Smooth muscle cell (in vitro differentiated cells): ENCODE measurements around the gene FAM170B. TPM values are rescaled to one million over a fixed set of nuclear protein-coding genes. Genes with fewer than 3 reads are reported as not detected.

Experiments used
- DNase-seq: peaks from one replicate; lab custom pipeline; 2025; ENCODE audit not compliant: unreplicated experiment; lab: John Stamatoyannopoulos, UW
- H2AFZ ChIP-seq: fragments of 200-600 bp; sonication (generic); 2 replicates; pipeline ENCODE4 v1.6.0; 2016; ENCODE audit warnings: antibody characterized with exemption, low read depth, mild to moderate bottlenecking
- H3F3A ChIP-seq: fragments of 200-600 bp; sonication (generic); 2 replicates; pipeline ENCODE4 v1.6.0; 2017; ENCODE audit warnings: antibody characterized with exemption, low read depth
- H3K27ac ChIP-seq: fragments of 200-600 bp; sonication (generic); 2 replicates; pipeline ENCODE4 v1.5.1; 2016; ENCODE audit warnings: low read depth, mild to moderate bottlenecking
- H3K27me3 ChIP-seq: fragments of 200-600 bp; sonication (generic); 2 replicates; pipeline ENCODE4 v1.6.1; 2016; ENCODE audit warnings: low read depth, mild to moderate bottlenecking
- H3K36me3 ChIP-seq: fragments of 200-600 bp; sonication (generic); 2 replicates; pipeline ENCODE4 v1.5.1; 2016; ENCODE audit warnings: low read depth
- H3K4me1 ChIP-seq: fragments of 200-600 bp; sonication (generic); 2 replicates; pipeline ENCODE4 v1.5.1; 2016; ENCODE audit warnings: low read depth
- H3K4me2 ChIP-seq: fragments of 200-600 bp; sonication (generic); 2 replicates; pipeline ENCODE4 v1.6.0; 2016; ENCODE audit warnings: mild to moderate bottlenecking
- H3K4me3 ChIP-seq: fragments of 200-600 bp; sonication (generic); 2 replicates; pipeline ENCODE4 v1.5.1; 2016; ENCODE audit warnings: mild to moderate bottlenecking
- H3K79me2 ChIP-seq: fragments of 200-600 bp; sonication (generic); 2 replicates; pipeline ENCODE4 v1.6.0; 2016; ENCODE audit warnings: low read depth, mild to moderate bottlenecking
- H3K9ac ChIP-seq: fragments of 200-600 bp; sonication (generic); 2 replicates; pipeline ENCODE4 v1.6.0; 2016; ENCODE audit warnings: low read depth
- H3K9me3 ChIP-seq: fragments of 200-600 bp; sonication (generic); replicated peaks from 2 replicates; pipeline ENCODE4 v1.5.1; 2016; ENCODE audit warnings: low read depth
- H4K20me1 ChIP-seq: fragments of 200-600 bp; sonication (generic); 2 replicates; pipeline ENCODE4 v1.6.0; 2016; ENCODE audit warnings: low read depth
- CTCF ChIP-seq: fragments of 200-600 bp; sonication (generic); IDR thresholded peaks from 2 replicates; pipeline ENCODE4 v1.5.1; 2017; ENCODE audit warnings: borderline replicate concordance, mild to moderate bottlenecking, antibody characterized with exemption; ENCODE audit not compliant: insufficient read depth, poor library complexity, severe bottlenecking
- WGBS: methylation state at CpG from one replicate; pipeline ENCODE4 v1.1.7; 2016; ENCODE audit warnings: low lambda C conversion rate; 5-methylcytosine and 5-hydroxymethylcytosine counted together
- polyA plus RNA-seq: library from polyadenylated mRNA; unstranded; fragments of >200 nt; fragmentation: Nextera tagmentation; extraction: Ambion mirVana; gene quantifications from 2 replicates; pipeline ENCODE4 v1.2.1, GENCODE V29; 2016
- total RNA-seq: library from RNA; depleted of rRNA; stranded (reverse); fragments of >200 nt; gene quantifications from 2 replicates; pipeline ENCODE4 v1.2.3, GENCODE V29; 2014

The FAM170B gene
- total and polyA plus RNA-seq, 2 experiments from 2014 or later: not detected

- Histone ChIP-seq H3K4me2 (no peak overlapping the region), H3K79me2 (no peaks in the 10 kb centered on the region), H3K36me3 (no peaks in the 10 kb centered on the region), H4K20me1 (no peaks in the 10 kb centered on the region), H3F3A (peaks cover 5% of the 10 kb centered on the region), H3K4me1 (peaks cover 4% of the 10 kb centered on the region), H3K27ac (no peak overlapping the region), H3K9me3 (no peaks in the 10 kb centered on the region), H3K4me3 (no peak overlapping the region), H3K27me3 (no peaks in the 10 kb centered on the region), H3K9ac (no peak overlapping the region), H2AFZ (no peak overlapping the region)
- DNase-seq: no peak
- no peak for TF ChIP-seq CTCF
- 92% methylated on average over 4 of the region's 4 CpGs for WGBS
Measured at GRCh38 chr10:49172061-49172776, 38.4 kb upstream of the FAM170B start.

- 80% methylated on average over 7 of the region's 7 CpGs for WGBS
- Histone ChIP-seq H3K4me2 (no peak overlapping the region), H3K9me3 (no peaks in the 10 kb centered on the region), H3F3A (no peaks in the 10 kb centered on the region), H2AFZ (no peak overlapping the region), H3K4me1 (no peaks in the 10 kb centered on the region), H3K4me3 (no peak overlapping the region), H3K36me3 (no peaks in the 10 kb centered on the region), H3K27ac (no peak overlapping the region), H3K9ac (no peak overlapping the region), H4K20me1 (no peaks in the 10 kb centered on the region), H3K27me3 (no peaks in the 10 kb centered on the region), H3K79me2 (no peaks in the 10 kb centered on the region)
- no peak for DNase-seq
- TF ChIP-seq CTCF: no peak
Measured at GRCh38 chr10:49171326-49172060, 37.7 kb upstream of the FAM170B start.

GRCh38 chr10:49170632-49171325 lies 37.0 kb upstream of the FAM170B start:
- no peaks in the 10 kb centered on the region for H3K4me1 ChIP-seq
- DNase-seq: no peak
- no peak overlapping the region for H3K27ac ChIP-seq
- no peaks in the 10 kb centered on the region for H4K20me1 ChIP-seq
- H3K79me2 ChIP-seq: no peaks in the 10 kb centered on the region
- no peaks in the 10 kb centered on the region for H3F3A ChIP-seq
- no peak overlapping the region for H3K4me3 ChIP-seq
- 72% methylated on average over 6 of the region's 6 CpGs for WGBS
- no peaks in the 10 kb centered on the region for H3K9me3 ChIP-seq
- H3K9ac ChIP-seq: no peak overlapping the region
- H3K27me3 ChIP-seq: no peaks in the 10 kb centered on the region
- no peaks in the 10 kb centered on the region for H3K36me3 ChIP-seq
- no peak for TF ChIP-seq CTCF
- H3K4me2 ChIP-seq: no peak overlapping the region
- H2AFZ ChIP-seq: no peak overlapping the region
